Measurements from ENCODE around the gene BTBD18.

Gene BTBD18

GRCh38 chr11:57772562-57772961 is 20.9 kb upstream of the BTBD18 start:
- Histone ChIP-seq H3K27me3 (replicated peaks; ENCODE audit: control insufficient read depth, insufficient read depth, low read length) (no peaks in the 10 kb centered on the region), H3K36me3 (ENCODE audit: control insufficient read depth, insufficient read depth, low read length, severe bottlenecking) (no peaks in the 10 kb centered on the region), H3K9ac (ENCODE audit: low read length) (no peak overlapping the region), H3K4me1 (ENCODE audit: control insufficient read depth, insufficient read depth, low read length) (peaks cover 23% of the 10 kb centered on the region), H3K9me3 (ENCODE audit: control insufficient read depth, low read length) (no peaks in the 10 kb centered on the region), H3K4me3 (ENCODE audit: low read length) (no peak overlapping the region)
- DNase-seq (ENCODE audit: low read depth), result peak; percentile 33

DNA sequence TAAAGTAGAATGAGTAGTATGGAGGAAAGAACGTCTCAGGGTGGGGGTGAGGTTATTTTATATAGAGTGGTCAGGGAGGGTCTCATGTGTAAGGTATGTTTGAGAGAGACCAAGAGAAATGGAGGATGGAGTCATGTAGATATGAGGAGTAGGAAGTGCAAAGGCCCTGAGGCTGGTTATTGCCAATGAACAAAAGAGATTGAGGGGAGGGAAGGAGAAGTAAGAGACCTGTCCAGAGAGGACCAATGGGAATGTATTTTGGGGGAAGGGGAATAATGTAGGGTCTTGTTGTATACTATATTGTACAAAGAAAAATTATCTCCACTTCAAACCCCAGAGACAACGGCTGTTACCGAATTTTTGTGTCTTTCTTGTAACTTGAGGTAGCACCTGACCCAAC is 19.7 kb upstream of the BTBD18 start:
- H3K9me3 ChIP-seq (ENCODE audit: control insufficient read depth, low read length), result no peaks in the 10 kb centered on the region
- H3K4me1 ChIP-seq (ENCODE audit: control insufficient read depth, insufficient read depth, low read length), result peaks cover 11% of the 10 kb centered on the region
- no peak for DNase-seq (ENCODE audit: low read depth)
- H3K4me3 ChIP-seq (ENCODE audit: low read length), result no peak overlapping the region
- H3K9ac ChIP-seq (ENCODE audit: low read length), result no peak overlapping the region
- H3K36me3 ChIP-seq (ENCODE audit: control insufficient read depth, insufficient read depth, low read length, severe bottlenecking), result no peaks in the 10 kb centered on the region
- no peaks in the 10 kb centered on the region for H3K27me3 ChIP-seq (replicated peaks; ENCODE audit: control insufficient read depth, insufficient read depth, low read length)

DNA sequence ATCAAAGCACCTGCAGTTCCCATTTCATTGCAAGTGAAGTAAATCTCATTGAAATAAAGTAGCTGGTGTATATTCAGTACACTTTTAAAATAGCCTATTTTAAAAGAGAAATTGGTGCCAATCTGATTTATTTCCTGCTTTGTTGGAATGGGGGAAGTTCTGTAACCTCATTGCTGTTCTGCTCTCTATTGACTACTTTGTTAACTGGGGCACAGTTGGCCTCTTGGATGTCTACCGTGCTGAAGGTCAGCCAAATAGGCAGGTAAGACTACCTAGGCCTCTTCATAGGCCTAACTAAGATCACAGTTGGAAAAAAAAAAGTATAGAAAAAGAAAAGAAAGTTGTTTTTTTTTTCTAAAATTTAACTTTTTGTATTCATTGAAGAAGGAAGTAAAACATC is 19.2 kb upstream of the BTBD18 start:
- H3K4me3 ChIP-seq (ENCODE audit: low read length), result no peak overlapping the region
- no peak for DNase-seq (ENCODE audit: low read depth)
- peaks cover 6% of the 10 kb centered on the region for H3K4me1 ChIP-seq (ENCODE audit: control insufficient read depth, insufficient read depth, low read length)
- H3K9me3 ChIP-seq (ENCODE audit: control insufficient read depth, low read length), result no peaks in the 10 kb centered on the region
- no peaks in the 10 kb centered on the region for H3K36me3 ChIP-seq (ENCODE audit: control insufficient read depth, insufficient read depth, low read length, severe bottlenecking)
- no peak overlapping the region for H3K9ac ChIP-seq (ENCODE audit: low read length)
- H3K27me3 ChIP-seq (replicated peaks; ENCODE audit: control insufficient read depth, insufficient read depth, low read length), result no peaks in the 10 kb centered on the region

- peak overlapping the region; percentile 96 for H3K9ac ChIP-seq (ENCODE audit: low read length)
- H3K9me3 ChIP-seq (ENCODE audit: control insufficient read depth, low read length), result no peaks in the 10 kb centered on the region
- peaks cover 25% of the 10 kb centered on the region for H3K4me1 ChIP-seq (ENCODE audit: control insufficient read depth, insufficient read depth, low read length)
- no peaks in the 10 kb centered on the region for H3K27me3 ChIP-seq (replicated peaks; ENCODE audit: control insufficient read depth, insufficient read depth, low read length)
- DNase-seq (ENCODE audit: low read depth), result no peak
- H3K4me3 ChIP-seq (ENCODE audit: low read length), result peak overlapping the region; percentile 99
- no peaks in the 10 kb centered on the region for H3K36me3 ChIP-seq (ENCODE audit: control insufficient read depth, insufficient read depth, low read length, severe bottlenecking)
Observed at GRCh38 chr11:57764972-57765371, 13.4 kb upstream of the BTBD18 start.

- DNase-seq (ENCODE audit: low read depth), result no peak
- Histone ChIP-seq H3K27me3 (replicated peaks; ENCODE audit: control insufficient read depth, insufficient read depth, low read length) (no peaks in the 10 kb centered on the region), H3K36me3 (ENCODE audit: control insufficient read depth, insufficient read depth, low read length, severe bottlenecking) (no peaks in the 10 kb centered on the region), H3K4me1 (ENCODE audit: control insufficient read depth, insufficient read depth, low read length) (peaks cover 25% of the 10 kb centered on the region), H3K9me3 (ENCODE audit: control insufficient read depth, low read length) (no peaks in the 10 kb centered on the region), H3K4me3 (ENCODE audit: low read length) (peak overlapping the region; percentile 99), H3K9ac (ENCODE audit: low read length) (peak overlapping the region; percentile 96)
Observed at GRCh38 chr11:57764566-57764965, 12.9 kb upstream of the BTBD18 start.

DNA sequence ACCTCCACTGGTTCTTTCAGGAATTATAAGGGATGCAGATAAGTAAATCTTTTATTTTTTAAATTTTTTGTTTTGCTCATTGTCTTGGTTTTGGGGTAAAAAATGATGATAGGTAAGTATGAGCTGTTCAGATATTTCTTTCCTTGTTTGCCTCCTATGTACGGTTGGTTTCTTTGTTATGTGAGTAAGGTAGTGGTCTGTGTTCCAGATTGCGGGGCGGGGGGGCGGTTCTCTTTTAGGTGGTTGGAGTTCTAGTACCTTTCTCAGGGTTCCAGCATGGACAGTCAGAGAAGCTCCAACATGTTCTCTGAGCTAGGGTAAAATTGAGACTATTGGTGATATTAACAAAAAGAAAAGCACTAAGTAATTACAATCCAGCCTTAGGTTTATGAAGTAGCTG is 12.4 kb upstream of the BTBD18 start:
- peaks cover 25% of the 10 kb centered on the region for H3K4me1 ChIP-seq (ENCODE audit: control insufficient read depth, insufficient read depth, low read length)
- no peak for DNase-seq (ENCODE audit: low read depth)

DNA sequence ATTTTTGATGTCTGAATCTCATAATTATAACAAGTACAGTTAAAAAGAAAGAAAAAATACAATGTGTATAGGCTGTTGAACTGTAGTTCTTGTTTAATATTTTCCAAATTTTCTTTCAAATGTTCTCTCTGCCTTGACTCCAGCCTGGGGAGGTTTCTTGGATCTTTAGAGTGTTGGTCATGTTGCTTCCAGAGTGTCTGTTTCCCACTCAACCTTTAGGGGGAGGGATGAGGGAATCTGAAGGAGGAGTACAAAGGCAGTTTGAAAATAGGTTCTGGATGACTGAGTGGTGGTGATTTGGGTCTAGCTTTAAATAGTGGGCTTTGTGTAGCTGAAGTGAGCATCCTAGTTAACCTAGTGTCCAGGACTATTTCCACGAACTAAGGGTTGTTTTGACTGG is 11.9 kb upstream of the BTBD18 start:
- DNase-seq (ENCODE audit: low read depth), result peak; percentile 74
- peak overlapping the region; percentile 96 for H3K9ac ChIP-seq (ENCODE audit: low read length)

More for the DNA sequence above, 12.4 kb upstream of the BTBD18 start:
- Histone ChIP-seq H3K4me3 (ENCODE audit: low read length) (peak overlapping the region; percentile 99), H3K36me3 (ENCODE audit: control insufficient read depth, insufficient read depth, low read length, severe bottlenecking) (no peaks in the 10 kb centered on the region), H3K27me3 (replicated peaks; ENCODE audit: control insufficient read depth, insufficient read depth, low read length) (no peaks in the 10 kb centered on the region), H3K9ac (ENCODE audit: low read length) (peak overlapping the region; percentile 96), H3K9me3 (ENCODE audit: control insufficient read depth, low read length) (no peaks in the 10 kb centered on the region)

GRCh38 chr11:57762235-57762861 is 10.7 kb upstream of the BTBD18 start:
- Histone ChIP-seq H3K9me3 (ENCODE audit: control insufficient read depth, low read length) (no peaks in the 10 kb centered on the region), H3K9ac (ENCODE audit: low read length) (peak overlapping the region; percentile 96), H3K36me3 (ENCODE audit: control insufficient read depth, insufficient read depth, low read length, severe bottlenecking) (no peaks in the 10 kb centered on the region), H3K4me1 (ENCODE audit: control insufficient read depth, insufficient read depth, low read length) (peaks cover 25% of the 10 kb centered on the region), H3K27me3 (replicated peaks; ENCODE audit: control insufficient read depth, insufficient read depth, low read length) (no peaks in the 10 kb centered on the region), H3K4me3 (ENCODE audit: low read length) (peak overlapping the region; percentile 99)
- DNase-seq (ENCODE audit: low read depth), result peak; percentile 56

More for the DNA sequence above, 11.9 kb upstream of the BTBD18 start:
- H3K36me3 ChIP-seq (ENCODE audit: control insufficient read depth, insufficient read depth, low read length, severe bottlenecking), result no peaks in the 10 kb centered on the region
- peaks cover 25% of the 10 kb centered on the region for H3K4me1 ChIP-seq (ENCODE audit: control insufficient read depth, insufficient read depth, low read length)
- no peaks in the 10 kb centered on the region for H3K9me3 ChIP-seq (ENCODE audit: control insufficient read depth, low read length)
- H3K27me3 ChIP-seq (replicated peaks; ENCODE audit: control insufficient read depth, insufficient read depth, low read length), result no peaks in the 10 kb centered on the region
- H3K4me3 ChIP-seq (ENCODE audit: low read length), result peak overlapping the region; percentile 99

GRCh38 chr11:57761301-57762234 is 9.9 kb upstream of the BTBD18 start, which contains the start of gene CTNND1:
TSS of gene CTNND1 (plus strand) at chr11:57761802. CDS start at chr11:57791479, 29,677 bp downstream.
- H3K9me3 ChIP-seq (ENCODE audit: control insufficient read depth, low read length), result no peaks in the 10 kb centered on the region
- no peaks in the 10 kb centered on the region for H3K27me3 ChIP-seq (replicated peaks; ENCODE audit: control insufficient read depth, insufficient read depth, low read length)
- H3K36me3 ChIP-seq (ENCODE audit: control insufficient read depth, insufficient read depth, low read length, severe bottlenecking), result no peaks in the 10 kb centered on the region
- peak within 1 kb of the TSS; percentile 99 for H3K4me3 ChIP-seq (ENCODE audit: low read length)
- H3K4me1 ChIP-seq (ENCODE audit: control insufficient read depth, insufficient read depth, low read length), result peaks cover 25% of the 10 kb centered on the region
- peak; percentile 98 for DNase-seq (ENCODE audit: low read depth)
- H3K9ac ChIP-seq (ENCODE audit: low read length), result peak within 1 kb of the TSS; percentile 96

- H3K4me1 ChIP-seq (ENCODE audit: control insufficient read depth, insufficient read depth, low read length), result peaks cover 3% of the 10 kb centered on the region
- DNase-seq (ENCODE audit: low read depth), result no peak
- no peak overlapping the region for H3K4me3 ChIP-seq (ENCODE audit: low read length)
- H3K9ac ChIP-seq (ENCODE audit: low read length), result no peak overlapping the region
- H3K36me3 ChIP-seq (ENCODE audit: control insufficient read depth, insufficient read depth, low read length, severe bottlenecking), result no peaks in the 10 kb centered on the region
- no peaks in the 10 kb centered on the region for H3K27me3 ChIP-seq (replicated peaks; ENCODE audit: control insufficient read depth, insufficient read depth, low read length)
- H3K9me3 ChIP-seq (ENCODE audit: control insufficient read depth, low read length), result no peaks in the 10 kb centered on the region
Observed at GRCh38 chr11:57758174-57758573, 6.6 kb upstream of the BTBD18 start.

DNA sequence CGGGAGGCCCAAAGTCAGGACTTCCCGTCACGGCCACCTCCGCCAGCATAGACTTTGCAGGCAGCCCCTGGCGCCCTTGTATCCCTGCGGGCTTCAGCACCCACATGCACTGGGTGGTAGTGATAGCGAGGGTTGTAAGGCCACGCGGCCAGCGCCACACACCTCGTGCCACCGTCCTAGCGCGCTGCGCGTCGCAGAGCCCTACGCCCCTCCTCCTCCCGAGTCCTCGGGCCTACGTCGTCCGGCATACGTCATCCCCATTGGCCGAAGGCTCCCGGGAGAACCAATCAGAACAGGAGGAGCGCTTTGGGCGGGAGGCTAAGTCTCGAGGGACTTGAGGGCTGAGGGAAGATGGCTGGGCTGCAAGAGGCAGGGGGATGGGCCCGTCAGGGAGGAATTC is 1.3 kb upstream of the BTBD18 start:
- Histone ChIP-seq H3K9me3 (ENCODE audit: control insufficient read depth, low read length) (no peaks in the 10 kb centered on the region), H3K4me3 (ENCODE audit: low read length) (no peak overlapping the region), H3K9ac (ENCODE audit: low read length) (no peak overlapping the region), H3K36me3 (ENCODE audit: control insufficient read depth, insufficient read depth, low read length, severe bottlenecking) (peaks cover 6% of the 10 kb centered on the region), H3K4me1 (ENCODE audit: control insufficient read depth, insufficient read depth, low read length) (no peaks in the 10 kb centered on the region), H3K27me3 (replicated peaks; ENCODE audit: control insufficient read depth, insufficient read depth, low read length) (no peaks in the 10 kb centered on the region)
- DNase-seq (ENCODE audit: low read depth), result no peak
